Activated CD4-positive, alpha-beta T cell treated with anti-CD3 and anti-CD28 coated beads for 1 hour (primary cell): Measurements from ENCODE around the gene MAPT.

Source experiments
- DNase-seq: peaks from one replicate; pipeline ENCODE4 v3.0.0-alpha.2; 2020

Gene MAPT

DNA sequence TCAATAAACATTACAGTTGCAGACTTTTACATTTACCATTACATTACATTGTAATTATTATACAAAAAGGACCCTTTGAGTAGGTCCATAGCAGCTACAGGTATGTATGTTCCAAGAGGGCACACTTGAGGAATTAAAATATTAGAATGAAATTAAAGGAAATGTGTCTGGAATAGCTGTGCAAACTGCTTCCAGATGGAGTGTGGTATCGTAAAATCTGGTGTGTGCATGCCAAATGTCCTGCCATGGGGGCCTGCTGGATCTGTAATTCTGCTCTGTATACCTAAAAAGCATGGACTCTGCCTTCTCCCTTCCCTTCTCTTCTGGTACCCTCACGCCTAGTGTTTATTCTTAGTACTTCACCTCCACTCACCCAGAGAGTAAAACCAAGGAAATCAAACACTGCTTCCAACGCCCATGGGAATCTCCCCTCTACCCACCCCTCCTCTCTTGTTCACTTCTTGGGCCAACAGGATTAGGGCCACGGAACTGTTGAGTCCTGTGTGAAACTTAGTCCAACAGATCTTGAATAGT is 143.4 kb downstream of the MAPT start:
- no peak for DNase-seq

DNA sequence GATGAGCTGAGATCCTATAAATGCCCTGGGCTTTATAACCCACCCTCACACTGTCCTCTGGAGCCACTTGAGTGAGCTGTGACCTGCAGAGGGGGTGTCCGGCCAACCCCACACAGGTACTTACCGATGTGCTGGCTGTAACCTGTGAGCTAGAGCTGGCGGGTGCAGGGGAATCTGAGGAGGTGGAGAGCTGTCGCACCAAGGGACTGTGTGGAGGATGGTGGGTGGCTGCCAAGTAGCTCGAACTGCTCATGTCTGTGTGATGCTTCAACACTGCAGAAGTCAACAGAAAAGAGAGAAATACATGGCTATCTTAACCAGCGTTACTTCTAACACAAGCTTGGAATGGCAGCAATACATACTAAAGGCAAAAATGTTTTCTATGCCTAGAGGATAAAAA is 144.1 kb downstream of the MAPT start:
- no peak for DNase-seq

DNA sequence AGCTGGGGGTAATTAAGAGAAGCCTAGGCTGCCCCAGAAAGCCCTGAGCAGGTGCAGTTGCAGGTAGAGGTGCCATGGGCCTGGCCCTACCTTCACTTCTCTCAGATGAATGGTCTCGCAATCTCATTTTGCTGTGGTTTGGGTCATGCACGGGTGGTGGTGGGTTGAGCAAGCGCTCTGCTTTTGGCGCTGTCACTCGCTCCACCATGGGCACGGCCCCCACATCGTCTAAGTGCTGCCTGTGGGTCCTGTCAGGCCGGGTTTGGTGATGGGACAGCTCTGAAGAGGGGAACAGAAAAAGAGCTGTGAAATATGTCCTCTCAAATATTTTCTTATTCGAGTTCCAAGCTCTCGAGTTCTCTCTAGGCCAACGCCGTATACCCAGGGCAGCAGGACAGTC is 144.6 kb downstream of the MAPT start:
- no peak for DNase-seq

DNA sequence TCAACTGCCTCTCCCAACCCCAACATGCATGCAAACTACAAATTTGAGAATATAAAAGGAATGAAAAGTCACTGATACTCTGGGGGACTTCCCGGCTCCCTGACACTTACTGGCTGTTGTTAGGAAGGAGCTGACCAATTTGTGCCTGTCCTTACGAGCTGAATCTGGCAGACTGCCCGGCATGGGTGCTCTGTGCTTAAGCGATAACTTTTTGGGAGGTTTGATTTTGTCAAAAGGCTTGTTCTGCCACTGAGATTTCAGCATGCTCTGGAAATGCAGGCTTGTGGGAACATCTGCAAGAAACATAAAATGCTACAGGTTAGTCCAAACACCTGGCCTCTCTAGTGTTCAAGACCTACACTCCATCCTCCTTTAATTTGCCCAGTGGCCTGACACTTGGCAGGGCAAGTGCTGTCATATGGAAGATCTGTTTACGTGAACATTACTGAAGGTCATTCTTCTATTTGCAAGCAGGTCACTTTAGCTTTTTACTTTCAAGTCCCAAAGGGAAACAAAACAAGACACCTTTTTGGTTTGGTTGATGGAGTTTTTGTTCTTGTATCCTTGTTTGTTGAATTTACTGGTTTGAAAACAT is 145.3 kb downstream of the MAPT start:
- no peak for DNase-seq

DNA sequence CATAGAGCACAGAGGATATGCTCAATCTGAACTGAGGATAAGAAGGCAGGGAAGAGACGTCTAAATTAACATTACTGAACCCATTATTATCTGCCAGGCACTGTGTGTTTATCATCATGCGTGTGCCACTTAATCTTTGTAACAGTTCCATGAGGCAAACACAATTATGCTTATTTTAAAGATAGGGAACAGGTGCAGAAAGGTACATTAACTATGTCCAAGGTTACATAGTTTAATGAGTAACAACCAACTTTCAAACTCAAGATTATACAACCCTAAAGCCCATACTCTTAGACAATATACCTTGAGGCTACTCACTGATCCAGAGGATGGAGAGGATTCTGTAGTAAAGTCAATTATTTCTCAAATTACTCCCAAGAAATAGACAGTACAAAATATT is 147.9 kb downstream of the MAPT start:
- DNase-seq, result no peak

DNA sequence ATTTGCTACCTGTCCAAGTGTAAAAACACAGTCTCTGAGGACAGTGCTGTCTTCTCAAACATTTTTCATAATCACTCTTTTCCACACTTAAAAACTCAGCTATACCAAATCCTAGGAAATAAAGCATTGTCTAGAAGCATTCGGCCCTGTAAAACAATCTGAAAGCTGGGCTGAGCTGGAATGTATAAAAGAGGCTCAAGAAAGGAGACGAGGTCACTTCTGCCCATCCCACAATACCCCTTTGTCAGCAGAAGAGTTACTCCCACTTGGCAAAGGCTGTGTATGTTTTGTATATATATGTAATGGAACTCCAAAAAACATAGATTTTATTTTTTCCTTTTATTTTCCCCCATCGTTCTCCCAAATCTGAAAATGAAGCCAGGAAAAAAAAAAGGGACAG is 148.6 kb downstream of the MAPT start:
- no peak for DNase-seq

DNA sequence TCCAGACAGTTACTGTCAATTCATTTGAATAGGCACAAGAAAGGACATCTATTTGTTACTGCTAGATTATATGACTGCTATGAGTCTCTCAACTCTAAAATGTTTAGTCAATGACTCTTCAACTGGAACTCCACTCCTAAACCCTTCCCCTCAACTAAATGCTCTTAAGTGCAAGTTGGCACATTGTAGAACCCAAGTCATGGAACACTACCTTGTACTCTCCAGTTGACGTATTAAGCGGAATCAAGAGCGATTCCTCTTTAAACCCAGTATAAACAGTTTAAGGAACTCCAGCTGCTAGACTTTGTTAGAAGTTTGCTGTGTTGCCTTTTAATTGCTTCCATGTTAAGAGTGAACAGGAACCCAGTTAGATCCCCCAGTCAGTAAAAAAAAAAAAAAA is 149.3 kb downstream of the MAPT start:
- no peak for DNase-seq

DNA sequence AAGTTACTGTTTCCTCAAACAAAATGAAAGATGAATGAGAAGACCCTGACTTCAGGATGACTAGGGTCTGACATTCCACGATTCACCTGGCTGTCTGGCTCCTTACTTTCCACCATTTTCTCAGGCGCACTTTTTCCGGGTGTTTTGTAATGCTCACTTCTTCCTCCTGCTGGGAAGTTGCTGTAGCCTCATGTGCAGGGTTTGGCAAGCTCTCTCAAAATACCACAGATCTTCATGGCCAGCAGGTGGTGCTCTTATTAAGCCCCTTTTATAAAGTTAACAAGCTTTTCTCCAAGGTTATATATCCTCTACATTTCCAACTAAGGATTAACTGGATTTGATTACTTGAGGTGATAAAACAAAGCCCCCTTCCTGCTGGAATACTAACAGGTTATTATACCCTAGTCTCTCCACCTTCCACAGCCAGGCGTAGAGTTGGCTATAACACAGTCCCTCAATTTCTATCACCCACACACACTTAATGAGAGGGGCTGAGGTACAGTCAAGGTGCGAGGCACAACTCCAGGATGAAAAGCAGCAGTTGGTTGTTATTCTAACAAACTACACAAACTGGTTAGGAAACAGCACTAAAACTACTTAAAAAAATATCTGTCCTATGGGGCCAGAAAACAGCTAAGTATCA is 150.1 kb downstream of the MAPT start:
- DNase-seq, result peak; percentile 30

DNA sequence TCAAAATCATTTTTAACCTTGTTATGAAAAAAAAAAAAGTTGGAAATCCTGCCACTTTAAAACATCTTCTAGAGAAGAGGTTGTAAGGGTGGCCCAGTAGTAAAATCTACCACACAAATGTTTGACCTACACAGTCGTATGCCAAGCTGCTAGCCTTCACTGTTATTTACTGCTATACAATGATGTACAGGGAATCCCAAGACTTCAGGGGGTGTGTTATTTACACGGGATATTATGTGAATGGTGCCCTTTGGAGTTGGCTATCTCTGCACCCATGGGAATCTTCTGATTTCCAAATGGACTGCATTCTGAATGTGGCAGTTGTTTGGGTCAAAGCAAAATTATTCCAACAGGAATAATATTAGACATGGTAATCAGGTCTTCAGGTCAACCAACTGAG is 150.6 kb downstream of the MAPT start:
- DNase-seq, result no peak

DNA sequence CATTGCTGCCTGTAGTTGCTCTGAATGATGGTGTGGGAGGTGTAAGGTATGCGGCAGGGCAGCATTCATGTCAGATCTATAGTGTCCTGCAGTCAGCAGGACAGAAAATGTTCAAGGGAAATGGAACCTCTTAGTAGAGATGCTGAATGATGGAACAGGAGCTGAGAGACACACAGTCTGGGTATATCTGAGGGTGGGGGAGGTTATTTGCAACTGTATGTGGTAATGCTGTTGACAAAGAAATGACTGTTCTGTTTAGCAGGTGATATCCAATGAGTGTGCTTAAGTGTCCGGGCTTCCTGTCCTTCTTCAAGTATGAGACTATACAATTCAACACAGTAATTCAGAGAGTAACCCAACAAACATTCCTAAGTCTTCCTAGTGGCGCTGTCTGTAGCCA is 151.3 kb downstream of the MAPT start:
- DNase-seq, result no peak

DNA sequence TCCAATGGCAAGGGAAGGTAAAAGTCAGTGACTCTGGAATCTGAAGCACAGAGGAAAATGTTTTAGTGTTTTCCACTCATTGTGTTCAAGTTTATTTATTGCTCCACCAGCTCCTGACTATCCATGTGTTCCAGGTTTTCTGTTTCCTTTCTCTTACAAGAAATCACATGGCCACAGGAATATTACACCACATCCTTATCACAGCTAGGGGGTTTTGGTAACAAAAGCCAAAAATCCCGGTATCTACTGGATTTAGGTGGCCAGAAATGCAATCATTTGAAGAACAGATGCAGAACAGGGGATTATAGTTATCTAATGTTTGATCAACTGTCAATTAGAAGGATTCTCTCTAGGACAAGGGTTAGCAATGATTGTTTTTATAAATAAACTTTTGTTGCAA is 152.6 kb downstream of the MAPT start:
- DNase-seq, result no peak

DNA sequence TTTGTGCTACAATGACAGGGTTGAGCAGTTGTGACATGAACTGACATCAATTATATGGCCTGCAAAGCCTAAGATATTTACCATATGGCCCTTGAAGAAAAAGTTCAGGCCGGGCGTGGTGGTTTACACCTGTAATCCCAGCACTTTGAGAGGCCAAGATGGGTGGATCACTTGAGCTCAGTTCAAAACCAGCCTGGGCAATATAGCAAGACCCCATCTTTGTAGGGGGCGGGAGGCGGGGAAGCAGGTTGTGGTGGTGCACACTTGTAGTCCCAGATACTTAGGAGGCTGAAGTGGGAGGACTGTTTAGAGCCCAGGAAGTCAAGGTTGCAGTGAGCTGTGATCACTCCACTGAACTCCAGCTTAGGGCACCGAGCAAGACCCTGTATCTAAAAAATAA is 153.0 kb downstream of the MAPT start:
- DNase-seq, result no peak

DNA sequence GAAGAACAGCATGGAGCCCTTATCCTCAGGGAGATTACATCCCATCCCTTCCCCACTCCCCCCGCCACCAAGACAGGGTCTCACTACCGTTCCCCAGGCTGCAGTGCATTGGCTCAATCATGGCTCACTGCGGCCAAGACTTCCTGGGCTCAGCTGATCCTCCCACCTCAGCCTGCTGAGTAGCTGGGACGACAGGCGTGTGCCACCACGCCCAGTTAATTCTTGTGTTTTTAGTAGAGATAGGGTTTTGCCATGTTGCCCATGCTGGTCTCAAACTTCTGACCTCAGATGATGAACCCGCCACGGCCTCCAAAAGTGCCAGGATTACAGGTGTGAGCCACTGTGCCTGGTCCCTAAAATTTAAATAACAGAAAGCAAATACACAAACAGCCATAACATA is 153.5 kb downstream of the MAPT start:
- no peak for DNase-seq

DNA sequence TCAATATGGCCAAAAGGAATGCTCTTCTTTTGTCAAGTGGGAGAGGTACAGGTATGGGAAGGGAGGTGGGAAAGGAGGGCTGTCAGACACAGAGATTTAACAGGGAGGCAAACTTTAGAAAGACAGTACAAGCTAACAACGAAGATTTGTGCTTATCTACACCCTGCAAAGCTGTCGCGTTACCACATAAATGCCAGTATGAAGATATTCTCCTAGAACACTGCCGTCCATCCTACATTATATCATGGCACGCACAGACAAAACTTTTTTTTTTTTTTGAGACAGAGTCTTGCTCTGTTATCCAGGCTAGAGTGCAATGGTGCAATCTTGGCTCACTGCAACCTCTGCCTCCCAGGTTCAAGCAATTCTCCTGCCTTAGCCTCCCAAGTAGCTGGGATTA is 155.3 kb downstream of the MAPT start:
- DNase-seq, result no peak

DNA sequence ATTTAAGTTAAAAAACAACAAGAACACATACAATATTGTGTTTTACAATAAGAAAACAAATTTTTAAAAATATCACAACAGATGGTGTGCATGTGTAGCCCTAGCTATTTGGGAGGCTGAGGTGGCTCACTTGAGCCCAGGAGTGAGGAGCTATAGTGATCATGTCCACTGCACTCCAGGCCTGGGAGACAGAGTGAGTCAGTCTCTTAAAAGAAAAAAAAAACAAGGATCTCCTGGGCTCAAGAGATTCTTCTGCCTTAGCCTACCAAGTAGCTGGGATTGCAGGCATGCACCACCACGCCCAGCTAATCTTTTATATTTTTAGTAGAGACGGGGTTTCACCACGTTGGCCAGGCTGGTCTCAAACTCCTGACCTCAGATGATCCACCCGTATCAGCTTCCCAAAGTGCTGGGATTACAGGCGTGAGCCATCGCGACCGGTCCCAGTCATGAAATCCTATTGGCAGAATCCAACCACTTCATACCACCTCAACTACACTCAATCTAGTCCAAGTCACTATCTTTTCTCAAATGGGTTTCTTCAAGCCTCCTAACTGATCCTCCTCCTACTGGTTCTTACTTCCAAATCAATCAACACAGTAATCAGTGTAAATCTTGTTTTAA is 159.7 kb downstream of the MAPT start:
- DNase-seq, result no peak

DNA sequence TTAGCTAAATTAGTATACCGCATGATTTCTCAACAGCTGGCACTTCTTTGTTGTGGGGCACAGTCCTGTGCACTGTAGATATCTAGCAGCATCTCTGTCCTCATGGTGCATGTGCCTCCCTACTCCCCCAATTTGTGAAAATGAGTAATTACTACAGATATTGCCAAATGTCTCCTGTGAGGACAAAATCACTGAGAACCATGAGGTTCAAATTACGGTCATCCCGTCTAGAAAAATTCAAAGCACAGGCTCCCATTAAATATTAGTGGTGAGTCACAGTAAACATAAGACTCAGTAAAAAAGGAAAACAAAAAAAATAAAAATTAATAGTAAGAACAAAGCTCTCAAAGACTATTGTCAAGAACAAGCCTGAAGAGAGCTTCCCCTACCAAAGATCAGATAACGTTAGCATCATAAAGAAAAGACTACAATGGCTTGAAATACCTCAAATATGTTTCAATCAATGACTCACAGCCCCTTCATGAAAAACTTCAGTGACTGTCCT is 162.5 kb downstream of the MAPT start:
- no peak for DNase-seq

DNA sequence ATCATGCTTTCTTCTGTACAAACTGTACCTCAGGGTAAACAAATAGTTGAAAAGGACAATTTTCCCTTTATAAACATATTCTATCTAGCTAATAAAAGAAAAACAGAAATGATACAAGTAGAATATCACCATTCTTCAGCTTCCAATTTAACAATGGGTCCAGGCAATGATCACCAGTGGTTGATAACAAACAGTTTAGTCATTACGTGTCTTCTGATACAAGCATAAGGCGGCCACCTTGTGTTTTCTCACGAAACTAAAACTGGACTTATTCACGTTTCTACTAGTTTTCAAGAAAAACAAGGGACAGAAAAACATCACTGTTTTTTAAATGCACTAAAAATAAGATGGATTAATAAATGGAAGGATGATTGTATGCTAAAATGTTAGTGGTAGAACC is 163.0 kb downstream of the MAPT start:
- no peak for DNase-seq

DNA sequence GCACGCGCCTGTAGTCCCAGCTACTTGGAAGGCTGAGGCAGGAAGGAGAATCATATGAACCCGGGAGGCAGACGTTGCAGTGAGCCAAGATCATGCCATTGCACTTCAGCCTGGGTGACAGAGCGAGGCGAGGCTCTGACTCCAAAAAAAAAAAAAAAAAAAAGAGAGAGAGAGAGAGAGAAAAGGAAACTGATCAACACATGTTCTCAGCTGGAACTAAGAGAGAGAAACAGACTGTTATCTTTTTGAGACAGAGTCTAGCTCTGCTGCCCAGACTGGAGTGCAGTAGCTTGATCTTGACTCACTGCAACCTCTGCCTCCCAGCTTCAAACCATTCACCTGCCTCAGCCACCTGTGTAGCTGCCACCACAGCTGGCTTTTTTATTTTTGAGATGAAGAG is 165.1 kb downstream of the MAPT start:
- DNase-seq, result no peak

DNA sequence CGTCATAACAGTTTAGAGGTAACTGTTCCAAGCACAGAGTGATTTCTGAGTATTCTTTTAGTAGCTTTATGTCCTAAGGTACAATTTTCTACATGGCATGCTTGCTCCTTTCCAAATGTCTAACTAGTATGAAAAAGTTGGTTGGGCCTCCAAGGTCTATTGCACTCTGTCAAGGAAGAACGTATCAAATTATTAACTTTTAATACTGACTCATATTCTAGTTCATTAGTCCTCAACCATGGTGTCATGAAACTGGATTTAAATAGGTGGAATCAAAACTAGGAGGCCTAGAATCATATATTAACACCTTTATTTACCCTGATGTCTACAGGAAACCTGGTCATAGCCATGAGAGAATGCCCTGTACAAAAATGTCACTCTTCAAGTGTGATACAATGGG is 166.1 kb downstream of the MAPT start:
- no peak for DNase-seq

DNA sequence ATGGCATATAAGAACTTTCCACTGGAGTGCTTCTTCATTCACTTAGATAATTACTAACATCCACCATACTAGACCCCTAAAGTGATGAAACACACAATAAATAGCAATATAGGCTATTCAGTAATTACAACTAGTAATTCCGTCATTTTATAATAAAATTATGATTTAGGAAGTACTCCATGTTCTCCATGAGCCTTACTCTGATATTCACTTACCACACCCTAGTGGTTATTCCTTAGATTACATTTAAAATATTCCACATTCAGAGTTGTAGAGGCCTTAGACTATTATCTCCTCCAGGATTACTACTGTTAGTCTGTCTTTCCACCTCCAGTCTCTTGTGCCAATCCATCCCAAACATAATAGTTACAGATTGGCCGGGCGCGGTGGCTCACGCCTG is 167.1 kb downstream of the MAPT start:
- DNase-seq, result no peak

DNA sequence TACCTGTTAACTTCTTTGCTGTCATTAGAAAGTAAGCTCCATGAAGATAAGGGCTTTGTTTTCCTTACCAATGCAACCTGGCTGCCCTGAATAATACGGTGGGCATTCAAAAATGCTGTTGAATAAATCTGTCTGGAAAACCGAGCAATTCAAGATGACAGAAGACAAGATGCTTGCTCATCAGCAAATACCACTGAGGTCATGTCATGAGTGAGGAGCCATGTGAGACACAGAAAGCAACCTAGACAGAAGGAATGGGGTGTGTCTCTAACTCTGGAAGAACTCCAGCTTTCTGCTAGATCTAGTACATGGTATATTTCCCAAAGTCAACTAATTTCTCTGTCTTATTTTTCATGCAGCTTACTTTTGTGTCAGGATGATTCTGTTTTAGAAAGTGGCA is 168.9 kb downstream of the MAPT start:
- no peak for DNase-seq

DNA sequence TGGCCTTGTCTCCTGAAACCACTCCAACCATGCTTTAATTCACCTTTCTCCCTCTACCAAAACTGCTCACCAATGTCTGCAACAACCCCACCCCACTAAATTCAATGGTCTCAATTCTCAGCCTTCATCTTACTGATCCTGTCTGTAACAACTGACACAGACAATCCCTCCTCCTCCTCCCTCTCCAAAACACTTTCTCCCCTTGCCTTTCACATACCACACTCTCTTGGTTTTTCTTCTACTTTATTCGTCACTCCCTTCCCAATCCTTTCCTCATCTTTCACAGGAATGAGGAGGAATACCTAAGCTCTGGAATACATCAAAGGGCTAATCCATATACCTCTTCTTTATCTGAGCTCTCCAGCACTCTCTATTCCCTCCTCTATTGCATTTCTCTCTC is 170.1 kb downstream of the MAPT start:
- no peak for DNase-seq

DNA sequence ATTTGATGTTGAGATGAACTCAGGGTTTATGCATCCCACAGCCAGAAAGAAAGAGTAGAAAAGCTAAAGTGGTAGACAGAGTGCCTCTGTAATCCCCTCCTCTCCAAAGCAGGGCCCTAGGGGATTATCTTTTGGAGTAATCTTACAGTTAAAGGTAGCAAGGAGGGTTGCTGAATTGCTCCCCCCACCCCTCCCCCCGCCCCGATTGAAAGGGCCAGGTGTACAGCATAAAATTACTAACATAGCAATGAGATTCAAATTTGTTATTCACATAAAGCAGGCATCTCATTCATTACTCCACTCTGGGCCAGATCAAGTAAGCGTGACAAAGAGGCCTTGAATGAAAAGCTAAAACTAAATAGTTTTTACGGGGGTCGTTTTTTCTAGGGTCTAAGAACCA is 177.4 kb downstream of the MAPT start:
- DNase-seq, result no peak

DNA sequence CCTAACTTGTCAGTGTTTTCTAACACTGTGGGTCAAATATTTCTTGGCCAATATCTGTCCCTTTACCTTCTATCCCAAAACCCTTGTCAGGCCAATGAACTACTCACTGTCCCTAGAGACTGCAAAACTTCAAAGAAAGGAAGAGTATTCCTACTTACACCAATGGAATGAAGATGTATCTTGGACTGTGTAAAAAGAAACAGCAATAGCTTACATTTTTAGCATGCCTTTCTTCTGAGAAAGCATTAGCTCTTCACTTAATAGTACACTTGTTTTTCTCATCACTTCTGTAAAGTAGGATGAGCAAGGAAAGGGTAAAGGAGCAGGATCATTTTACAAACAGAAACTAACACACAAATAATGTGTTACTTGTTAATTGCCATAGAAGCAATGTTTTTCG is 178.6 kb downstream of the MAPT start:
- no peak for DNase-seq

DNA sequence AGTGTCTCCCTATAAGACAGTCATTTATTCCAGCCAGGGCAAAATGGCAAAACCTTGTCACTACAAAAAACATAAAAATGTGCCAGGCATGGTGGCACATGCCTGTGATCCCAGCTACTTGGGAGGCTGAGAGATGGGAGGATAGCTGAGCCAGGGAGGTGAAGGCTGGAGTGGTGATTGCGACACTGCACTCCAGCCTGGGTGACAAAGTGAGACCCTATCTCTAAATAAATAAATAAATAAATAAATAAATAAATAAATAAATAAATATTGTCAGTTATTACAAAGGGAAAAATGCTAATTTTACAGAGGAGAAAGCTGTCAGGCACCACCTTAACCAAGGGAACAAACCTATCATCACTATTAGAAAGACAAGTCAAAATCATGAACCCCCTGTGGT is 180.2 kb downstream of the MAPT start:
- no peak for DNase-seq
